Activated CD8-positive, alpha-beta memory T cell treated with anti-CD3 and anti-CD28 coated beads, Interleukin-2, amount 50 U/mL, for 1 hour (primary cell): ENCODE data around the gene OLFML1.

ENCODE experiments used
- DNase-seq: peaks from one replicate; pipeline ENCODE4 v3.0.0-alpha.2; 2020; ENCODE audit errors: extremely low read depth

The OLFML1 gene

DNA sequence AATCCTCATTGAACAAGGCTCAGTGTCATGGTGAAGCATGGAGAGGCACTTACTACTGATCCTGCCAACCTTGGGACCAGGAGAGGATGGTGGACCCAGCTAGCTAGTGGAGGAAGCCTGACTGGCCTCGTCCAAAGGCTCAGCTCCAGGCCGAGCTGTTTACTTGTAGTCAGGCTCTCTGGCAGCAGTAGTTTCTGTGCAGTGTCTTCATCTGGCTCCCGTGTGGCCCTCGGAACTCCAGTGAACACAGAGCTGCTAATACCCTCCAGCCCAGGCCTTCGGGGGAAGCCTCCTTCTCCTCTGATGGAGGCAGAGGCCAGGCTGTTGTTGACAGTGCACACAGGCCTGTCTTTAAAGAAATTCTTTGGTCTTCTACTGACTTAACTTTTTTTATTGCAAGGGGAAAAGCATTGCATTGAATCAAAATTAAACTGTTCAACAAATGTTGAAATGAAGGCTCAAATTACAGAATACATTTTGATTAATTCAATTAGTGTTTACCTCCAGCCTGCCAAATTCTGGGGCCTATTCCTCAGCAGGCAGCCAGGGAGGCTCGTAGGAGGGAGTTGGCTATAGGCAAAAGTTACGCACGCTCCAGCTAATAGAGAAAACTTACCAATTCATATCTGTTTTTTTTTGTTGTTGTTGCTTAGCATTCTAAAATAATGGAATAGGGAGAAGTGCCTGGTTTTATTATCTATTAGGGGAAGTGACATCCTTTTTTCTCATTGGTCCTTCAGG lies 47.3 kb downstream of the OLFML1 start:
- DNase-seq, result no peak

- no peak for DNase-seq
Observed at GRCh38 chr11:7533199-7534041, 48.1 kb downstream of the OLFML1 start.

- DNase-seq, result no peak
Observed at GRCh38 chr11:7534042-7534378, 48.7 kb downstream of the OLFML1 start.

DNA sequence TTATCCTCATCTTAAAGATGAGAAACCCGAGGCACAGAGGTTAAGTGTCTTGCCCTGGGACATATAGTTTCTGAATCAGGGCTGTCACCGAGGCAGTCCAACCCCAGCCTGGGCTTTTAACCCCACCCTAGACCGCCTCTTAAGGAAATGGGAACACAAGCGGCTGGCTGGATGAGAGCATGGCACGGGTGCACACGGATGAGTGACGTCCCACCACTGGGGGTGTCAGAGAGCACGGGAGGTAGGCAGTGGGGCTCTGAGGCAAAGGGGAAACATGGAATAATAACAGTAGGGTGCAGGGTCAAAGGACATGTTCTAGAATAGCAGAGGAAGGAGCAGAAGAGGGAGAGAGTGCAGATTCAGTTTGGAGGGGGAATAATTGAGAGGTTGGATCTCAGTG lies 50.8 kb downstream of the OLFML1 start:
- DNase-seq, result no peak

GRCh38 chr11:7537265-7537664 lies 52.0 kb downstream of the OLFML1 start:
- no peak for DNase-seq

DNA sequence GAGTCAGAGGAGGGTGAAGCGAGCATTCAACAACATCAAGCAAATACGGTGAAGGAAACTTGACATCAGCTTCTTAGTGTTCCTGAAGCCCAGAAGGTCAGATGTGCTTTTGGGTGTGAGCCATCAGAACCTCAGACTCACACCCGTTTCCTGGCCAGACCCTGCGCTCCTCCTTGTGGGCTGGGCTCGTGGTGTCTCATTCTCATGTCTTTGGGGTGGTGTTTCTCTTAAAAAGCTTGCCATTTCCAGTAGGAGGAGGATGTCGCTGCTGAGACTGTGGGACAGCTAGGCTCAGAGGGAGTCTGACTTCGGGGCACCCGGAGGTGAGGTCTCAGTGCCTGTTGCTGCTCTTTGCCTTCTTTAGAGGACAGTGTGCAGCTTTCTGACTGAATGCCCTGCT lies 52.7 kb downstream of the OLFML1 start:
- DNase-seq, result no peak

- no peak for DNase-seq
Observed at GRCh38 chr11:7538466-7539454, 53.5 kb downstream of the OLFML1 start.

GRCh38 chr11:7540830-7541555 lies 55.7 kb downstream of the OLFML1 start:
- DNase-seq, result no peak

- no peak for DNase-seq
Observed at GRCh38 chr11:7543302-7543701, 58.0 kb downstream of the OLFML1 start.

DNA sequence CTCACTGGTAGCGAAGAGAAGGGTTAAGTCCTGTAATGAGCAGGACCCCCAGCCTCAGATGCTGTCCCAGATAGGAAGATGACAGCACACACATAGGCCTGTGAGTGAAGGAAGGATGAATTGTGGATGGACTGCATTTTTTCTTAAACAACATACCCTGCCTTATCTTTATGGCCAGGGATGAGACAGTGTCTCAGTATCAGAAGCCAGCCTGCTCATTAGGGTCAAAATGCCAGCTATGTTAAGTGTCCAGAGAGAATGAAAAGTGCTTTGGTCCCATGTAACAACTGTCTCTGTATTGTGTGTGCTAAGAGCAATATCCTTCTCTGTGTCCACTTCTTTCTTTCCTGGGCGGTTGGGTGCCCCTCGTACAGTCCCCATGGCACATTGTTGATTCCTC lies 58.7 kb downstream of the OLFML1 start:
- DNase-seq, result no peak

GRCh38 chr11:7545611-7546010 lies 60.3 kb downstream of the OLFML1 start:
- no peak for DNase-seq

- DNase-seq, result no peak
Observed at GRCh38 chr11:7546324-7546791, 61.1 kb downstream of the OLFML1 start.

- no peak for DNase-seq
Observed at GRCh38 chr11:7547687-7548086, 62.4 kb downstream of the OLFML1 start.

GRCh38 chr11:7548659-7549274 lies 63.5 kb downstream of the OLFML1 start:
- no peak for DNase-seq

DNA sequence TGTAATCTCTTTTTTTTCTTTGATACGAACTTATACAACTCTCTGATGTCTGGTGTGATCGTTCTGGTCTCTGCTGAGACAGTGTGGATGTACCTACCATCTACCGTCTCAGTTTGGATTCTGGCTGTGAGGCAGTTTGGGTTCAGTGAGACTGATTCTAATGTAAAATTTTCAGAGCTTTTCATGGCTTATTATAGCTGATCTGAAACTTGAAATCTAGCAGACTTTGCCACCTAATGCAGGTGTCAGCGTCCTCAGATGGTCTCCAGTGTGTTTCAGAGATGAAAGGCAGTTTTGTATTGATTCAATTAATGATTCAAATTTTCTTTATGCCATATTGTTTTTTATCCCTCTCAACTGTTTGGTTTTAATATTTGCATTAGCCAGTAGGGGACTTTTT lies 64.4 kb downstream of the OLFML1 start:
- no peak for DNase-seq

DNA sequence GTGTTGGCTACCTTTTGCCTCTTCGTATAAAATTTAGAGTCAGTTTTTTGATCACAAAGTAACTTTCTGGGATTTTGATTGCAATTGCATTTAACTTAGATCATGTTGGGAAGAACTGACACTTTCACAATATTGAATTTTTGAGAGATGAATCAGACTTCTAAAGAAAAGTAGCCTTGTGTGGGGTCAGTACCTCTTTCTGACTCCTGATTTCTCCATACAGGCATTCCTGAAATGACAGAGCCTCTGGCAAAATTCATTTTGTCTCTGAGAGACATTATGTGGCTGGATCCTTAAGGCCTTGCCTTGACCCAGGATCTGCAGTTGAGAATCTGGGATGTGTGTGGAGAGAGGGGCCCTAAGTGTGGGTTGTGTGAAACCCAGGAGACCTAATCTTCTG lies 66.3 kb downstream of the OLFML1 start:
- DNase-seq, result no peak

DNA sequence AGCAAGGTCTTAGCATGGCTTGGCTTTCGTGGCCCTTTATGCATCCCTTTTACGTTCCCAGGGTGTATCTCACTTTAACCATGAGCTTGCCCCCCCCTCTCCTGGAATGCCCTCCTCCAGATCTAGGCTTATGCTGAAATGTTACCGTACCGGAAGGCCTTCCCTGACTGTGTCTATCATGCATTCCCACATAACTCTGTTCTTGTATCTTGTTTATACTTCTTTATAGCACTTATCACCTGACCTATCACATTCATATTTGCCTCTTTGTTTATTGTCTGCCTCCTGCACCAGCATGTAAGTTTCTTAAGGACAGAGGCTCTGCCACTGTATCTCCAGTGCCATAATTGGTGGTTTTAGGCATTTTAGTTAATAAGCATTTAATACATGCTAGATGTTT lies 67.4 kb downstream of the OLFML1 start:
- no peak for DNase-seq

- no peak for DNase-seq
Observed at GRCh38 chr11:7555052-7555699, 69.9 kb downstream of the OLFML1 start.

- DNase-seq, result no peak
Observed at GRCh38 chr11:7558046-7558445, 72.7 kb downstream of the OLFML1 start.
